Mesodermal cell (in vitro differentiated cells): Measurements from ENCODE around the gene SLC5A9. TPM values are rescaled to one million over a fixed set of nuclear protein-coding genes. Genes with fewer than 3 reads are reported as not detected.

Experiments
- H3K27ac ChIP-seq: 2 replicates; pipeline ENCODE4 v1.7.0; 2013; ENCODE audit warnings: mild to moderate bottlenecking, low read depth, low read length, moderate library complexity; ENCODE audit not compliant: severe bottlenecking
- H3K36me3 ChIP-seq: 2 replicates; pipeline ENCODE4 v1.7.1; 2013; ENCODE audit warnings: mild to moderate bottlenecking, low read length, moderate library complexity; ENCODE audit not compliant: control insufficient read depth, insufficient read depth
- H3K4me1 ChIP-seq: one replicate; pipeline ENCODE4 v1.7.1; 2013; ENCODE audit warnings: mild to moderate bottlenecking, low read length; ENCODE audit not compliant: insufficient read depth, control insufficient read depth, poor library complexity, severe bottlenecking
- H3K4me3 ChIP-seq: 2 replicates; pipeline ENCODE4 v1.7.0; 2013; ENCODE audit warnings: low read length, control low read depth, mild to moderate bottlenecking; ENCODE audit not compliant: insufficient read depth, poor library complexity, severe bottlenecking; ENCODE audit errors: extremely low read depth
- H3K9me3 ChIP-seq: 2 replicates; pipeline ENCODE4 v1.7.1; 2013; ENCODE audit warnings: mild to moderate bottlenecking, low read length, moderate library complexity; ENCODE audit not compliant: control insufficient read depth
- WGBS, 2 experiments: methylation state at CpG; one replicate each; pipeline ENCODE4 v1.1.5; 2013; ENCODE audit warnings: missing lambda C conversion rate in 2 of 2; ENCODE audit not compliant: insufficient coverage in 2 of 2; 5-methylcytosine and 5-hydroxymethylcytosine counted together
- polyA plus RNA-seq, 2 experiments: library from polyadenylated mRNA; stranded (reverse); fragments of 50-300 nt; gene quantifications; one replicate each; pipeline ENCODE4 v1.2.3, GENCODE V29; 2013

SLC5A9 gene
- polyA plus RNA-seq (2013, experiment 1 of 2) = not detected
- polyA plus RNA-seq (2013, experiment 2 of 2) = not detected

DNA sequence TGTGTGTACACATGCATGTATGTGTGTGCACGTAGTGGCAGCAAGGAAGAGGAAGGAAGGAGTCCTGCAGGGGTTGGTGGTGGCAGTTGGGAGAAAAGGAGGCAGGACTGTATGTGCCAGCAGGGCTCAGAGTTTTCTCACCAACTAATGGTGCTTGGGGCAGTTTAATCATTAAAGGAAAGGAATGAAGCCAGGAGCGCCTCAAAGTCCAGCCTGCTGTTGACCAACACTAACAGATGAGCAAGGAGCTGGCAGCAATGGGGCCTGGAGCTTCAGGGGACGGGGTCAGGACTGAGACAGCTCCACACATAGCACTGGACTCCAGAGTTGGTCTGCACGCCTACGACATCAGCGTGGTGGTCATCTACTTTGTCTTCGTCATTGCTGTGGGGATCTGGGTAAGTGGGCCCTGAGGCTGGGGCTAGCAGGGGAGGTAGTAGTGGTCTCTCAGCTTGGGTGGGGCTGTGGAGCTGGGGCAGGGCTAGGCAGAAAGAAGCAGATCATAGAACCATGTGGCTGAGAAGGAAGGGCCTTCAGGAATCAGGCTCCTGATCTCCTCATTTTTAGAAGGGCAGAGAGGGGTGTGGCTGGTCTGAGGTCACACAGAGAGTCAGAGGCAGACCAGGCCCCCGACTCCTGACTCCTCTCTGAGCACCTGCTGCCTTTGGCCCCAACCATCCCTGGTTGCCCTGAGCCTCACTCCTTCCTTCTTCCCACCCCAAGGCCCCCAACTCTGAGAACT lies at the start of gene SLC5A9:
Gene SLC5A9 (plus strand): TSS at position 216 of the 742 bp plus-strand sequence. CDS start 21 bp downstream, at position 237.
- Histone ChIP-seq H3K4me3 (no peak within 1 kb of the TSS), H3K27ac (no peak within 1 kb of the TSS), H3K9me3 (no peaks in the 10 kb centered on the region), H3K4me1 (no peaks in the 10 kb centered on the region), H3K36me3 (no peaks in the 10 kb centered on the region)
- 86 to 97% methylated on average over 7 of the region's 8 CpGs for WGBS, 2 experiments

DNA sequence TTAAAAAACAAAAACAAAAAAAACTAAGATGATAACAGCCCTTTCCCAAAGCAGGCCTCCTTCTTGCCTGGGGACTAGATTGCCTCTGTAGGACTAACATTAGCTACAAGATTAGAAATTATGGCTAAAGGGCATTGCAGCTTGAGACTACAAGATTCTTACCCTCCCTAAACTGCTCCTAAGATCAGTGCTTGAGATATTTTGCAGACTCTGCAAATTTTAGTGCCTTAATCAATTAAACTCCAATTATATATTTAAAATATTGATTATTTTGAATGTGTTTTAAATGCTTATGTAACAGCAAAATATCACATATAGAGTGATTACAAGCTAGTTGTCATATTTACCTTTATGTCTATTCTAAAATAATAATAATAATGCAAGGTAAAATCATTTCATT lies 47.4 kb upstream of the SLC5A9 start:
- Histone ChIP-seq H3K4me1 (no peaks in the 10 kb centered on the region), H3K9me3 (peaks cover 5% of the 10 kb centered on the region), H3K36me3 (no peaks in the 10 kb centered on the region), H3K4me3 (no peak overlapping the region), H3K27ac (no peak overlapping the region)

DNA sequence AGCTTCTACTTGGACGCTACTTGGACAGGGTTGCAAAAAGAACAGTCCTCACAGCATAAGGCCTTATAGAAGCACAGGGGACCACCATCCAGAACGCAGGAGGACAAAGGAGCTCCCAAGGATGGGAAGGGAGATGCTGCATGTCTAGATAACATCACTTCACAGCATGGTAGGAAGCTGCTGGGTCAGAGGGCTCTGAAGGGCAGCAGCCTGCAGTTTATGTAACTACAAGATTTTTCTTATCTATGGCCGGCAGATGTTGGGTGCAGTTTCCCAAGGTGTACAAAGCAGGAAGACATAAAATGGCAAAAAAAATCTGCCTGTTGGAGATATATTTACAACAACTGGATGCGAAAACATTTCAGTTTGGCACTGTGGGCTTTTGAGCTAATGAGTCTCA lies 45.3 kb upstream of the SLC5A9 start:
- no peaks in the 10 kb centered on the region for H3K4me1 ChIP-seq
- H3K36me3 ChIP-seq = no peaks in the 10 kb centered on the region
- H3K9me3 ChIP-seq = peaks cover 5% of the 10 kb centered on the region
- 58 to 92% methylated on average over 2 of the region's 4 CpGs for WGBS, 2 experiments
- H3K4me3 ChIP-seq = no peak overlapping the region
- H3K27ac ChIP-seq = no peak overlapping the region

DNA sequence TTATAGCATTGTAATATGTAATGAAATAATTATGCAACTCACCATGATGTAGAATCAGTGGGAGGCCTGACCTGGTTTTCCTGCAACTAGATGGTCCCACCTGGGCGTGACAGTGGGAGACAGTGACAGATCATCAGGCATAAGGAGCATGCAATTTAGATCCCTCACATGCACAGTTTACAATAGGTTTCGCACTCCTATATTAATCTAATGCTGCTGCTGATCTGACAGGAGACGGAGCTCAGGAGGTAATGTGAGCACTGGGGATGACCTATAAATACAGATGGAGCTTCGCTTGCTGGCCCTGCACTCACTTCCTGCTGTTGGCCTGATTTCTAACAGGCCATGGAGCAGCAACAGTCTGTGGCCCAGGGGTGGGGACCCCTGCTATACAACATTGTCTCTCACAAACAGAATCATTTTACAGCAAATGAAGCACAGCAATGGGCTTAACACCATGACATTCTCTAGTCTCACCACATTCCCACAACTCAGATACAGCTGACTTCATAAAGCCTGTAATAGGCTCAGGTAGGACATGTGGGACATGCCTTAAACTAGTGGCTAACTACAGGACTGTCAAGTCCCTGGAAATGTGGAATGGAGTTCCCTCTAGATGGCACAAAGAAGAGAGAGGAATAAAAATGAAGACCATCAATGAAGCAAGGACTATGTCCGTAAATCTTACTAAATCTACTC lies 40.7 kb upstream of the SLC5A9 start:
- no peak overlapping the region for H3K27ac ChIP-seq
- H3K9me3 ChIP-seq = peaks cover 1% of the 10 kb centered on the region
- 95 to 96% methylated on average over 4 of the region's 5 CpGs for WGBS, 2 experiments

DNA sequence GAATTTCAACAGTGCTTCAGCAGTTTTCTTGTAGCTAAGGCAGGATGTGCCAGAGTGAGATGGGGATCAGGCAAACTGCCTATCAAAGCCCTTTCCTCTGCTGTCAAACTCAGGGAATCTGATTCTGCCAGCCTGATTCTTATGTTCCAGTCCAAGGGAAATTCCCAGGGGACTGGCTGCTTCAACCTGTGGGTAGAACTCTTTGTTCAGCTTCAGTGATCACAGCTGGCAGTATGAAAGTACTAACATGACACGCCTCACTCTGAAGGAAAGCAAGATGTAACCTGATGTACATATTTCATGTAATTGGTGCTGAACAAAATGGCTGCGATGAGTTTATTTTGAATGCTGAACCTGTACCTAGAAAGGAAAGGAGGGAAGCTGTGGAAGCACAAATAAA lies 40.1 kb upstream of the SLC5A9 start:
- Histone ChIP-seq H3K27ac (no peak overlapping the region), H3K36me3 (no peaks in the 10 kb centered on the region)
- WGBS, 2 experiments = 77 to 94% methylated on average over 2 of the region's 2 CpGs

More for the DNA sequence above, 40.7 kb upstream of the SLC5A9 start:
- Histone ChIP-seq H3K36me3 (no peaks in the 10 kb centered on the region), H3K4me1 (no peaks in the 10 kb centered on the region), H3K4me3 (no peak overlapping the region)

DNA sequence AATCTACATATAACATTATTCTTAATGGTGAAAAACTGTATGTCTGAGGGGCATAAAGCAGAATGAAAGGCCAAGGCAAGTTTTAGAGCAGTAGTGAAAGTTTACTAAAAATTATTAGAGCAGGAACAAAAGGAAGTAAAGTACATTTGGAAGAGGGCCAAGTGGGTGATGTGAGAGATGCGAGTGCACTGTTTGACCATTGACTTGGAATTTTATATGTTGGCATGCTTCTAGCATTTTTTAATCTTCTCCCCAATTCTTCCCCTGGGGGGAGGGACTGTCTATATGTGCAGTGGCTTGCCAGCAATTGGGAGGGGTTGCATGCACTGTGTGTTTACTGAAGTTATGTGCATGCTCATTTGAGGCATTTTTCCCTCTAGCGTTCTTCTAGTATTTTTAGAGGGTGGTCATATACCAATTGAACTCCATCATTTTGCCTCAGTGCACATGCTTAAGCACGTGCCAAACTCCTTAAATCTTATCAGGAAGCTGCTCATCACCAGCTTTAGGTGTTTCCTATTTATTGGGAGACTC lies 36.1 kb upstream of the SLC5A9 start:
- Histone ChIP-seq H3K9me3 (peaks cover 40% of the 10 kb centered on the region), H3K27ac (no peak overlapping the region), H3K36me3 (no peaks in the 10 kb centered on the region), H3K4me3 (no peak overlapping the region), H3K4me1 (no peaks in the 10 kb centered on the region)
- WGBS, 2 experiments = no CpG with 5 or more reads among the region's 3 CpGs

More for the DNA sequence above, 40.1 kb upstream of the SLC5A9 start:
- Histone ChIP-seq H3K4me3 (no peak overlapping the region), H3K9me3 (peaks cover 7% of the 10 kb centered on the region), H3K4me1 (no peaks in the 10 kb centered on the region)

DNA sequence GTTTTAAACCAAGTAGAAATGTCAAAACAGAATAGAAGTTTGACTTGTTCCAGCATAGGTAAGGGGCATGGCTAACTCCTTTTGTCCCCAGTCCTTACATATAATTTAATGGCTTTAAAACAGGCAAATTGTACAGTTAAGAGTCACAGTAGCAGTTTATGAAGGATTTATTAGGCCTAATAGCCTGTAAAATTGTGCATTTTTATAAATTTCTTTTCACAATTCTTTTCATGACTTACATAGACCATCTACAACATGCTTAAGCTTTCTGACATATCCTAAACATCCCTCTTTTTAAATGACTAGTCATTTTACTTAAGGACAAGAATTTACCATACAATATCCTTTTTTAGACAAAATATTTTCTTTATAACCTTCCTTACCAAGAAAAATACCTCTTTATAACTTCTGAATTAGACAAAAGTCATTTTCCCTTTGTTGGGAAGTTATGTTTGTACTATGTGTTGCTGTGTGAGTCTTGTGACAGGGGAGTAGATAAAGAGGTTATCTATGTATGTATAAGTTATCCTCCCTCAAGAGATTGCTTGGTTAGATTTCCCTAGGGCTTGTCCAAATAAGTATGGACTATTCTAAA lies 34.5 kb upstream of the SLC5A9 start:
- H3K9me3 ChIP-seq = peaks cover 40% of the 10 kb centered on the region
- H3K4me3 ChIP-seq = no peak overlapping the region
- no peak overlapping the region for H3K27ac ChIP-seq
- H3K36me3 ChIP-seq = no peaks in the 10 kb centered on the region
- H3K4me1 ChIP-seq = no peaks in the 10 kb centered on the region

DNA sequence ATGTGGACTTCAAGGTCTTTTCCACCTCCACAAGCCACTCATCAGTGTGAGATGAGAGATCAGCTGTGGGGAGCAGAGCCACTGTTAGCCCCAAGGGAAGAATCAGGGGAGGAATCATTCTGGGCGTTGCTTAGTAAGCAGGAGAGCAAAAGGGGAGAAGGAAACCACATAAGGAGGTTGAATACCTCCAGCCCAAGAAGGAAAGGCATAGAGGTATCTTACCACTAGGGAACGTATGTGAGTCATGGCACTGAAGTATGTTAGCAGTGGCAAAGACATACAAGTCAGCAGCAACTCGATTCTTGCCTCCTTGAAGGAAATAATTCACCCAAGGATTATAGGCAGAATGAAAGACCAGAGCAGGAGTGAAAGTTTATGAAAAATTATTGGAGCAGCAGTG lies 31.6 kb upstream of the SLC5A9 start:
- Histone ChIP-seq H3K36me3 (no peaks in the 10 kb centered on the region), H3K9me3 (peaks cover 40% of the 10 kb centered on the region), H3K4me1 (no peaks in the 10 kb centered on the region), H3K27ac (no peak overlapping the region), H3K4me3 (no peak overlapping the region)
- 76 to 91% methylated on average over 3 of the region's 3 CpGs for WGBS, 2 experiments

DNA sequence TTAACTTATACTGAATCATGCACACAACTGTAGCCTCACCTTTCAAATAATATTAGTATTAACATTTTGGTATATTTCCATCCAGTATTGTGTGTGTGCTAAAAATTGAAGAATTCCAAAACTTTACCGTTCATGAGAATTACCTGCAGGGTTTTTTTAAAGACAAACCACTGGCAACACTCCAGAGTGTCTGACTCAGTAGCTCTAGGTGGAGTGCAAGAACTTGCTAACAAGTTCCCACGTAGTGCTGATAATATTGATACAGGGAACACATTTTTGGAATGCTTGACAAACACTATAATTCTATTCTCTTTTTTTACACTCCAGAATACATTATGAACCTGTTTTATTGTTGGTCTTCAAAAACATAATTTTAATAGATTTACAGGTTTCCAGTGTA lies 27.7 kb upstream of the SLC5A9 start:
- 100% methylated on average over 1 of the region's 2 CpGs; no CpG with 5 or more reads in 1 of the 2 experiments for WGBS, 2 experiments
- no peaks in the 10 kb centered on the region for H3K4me1 ChIP-seq
- peaks cover 11% of the 10 kb centered on the region for H3K9me3 ChIP-seq
- H3K27ac ChIP-seq = no peak overlapping the region
- no peaks in the 10 kb centered on the region for H3K36me3 ChIP-seq
- no peak overlapping the region for H3K4me3 ChIP-seq

DNA sequence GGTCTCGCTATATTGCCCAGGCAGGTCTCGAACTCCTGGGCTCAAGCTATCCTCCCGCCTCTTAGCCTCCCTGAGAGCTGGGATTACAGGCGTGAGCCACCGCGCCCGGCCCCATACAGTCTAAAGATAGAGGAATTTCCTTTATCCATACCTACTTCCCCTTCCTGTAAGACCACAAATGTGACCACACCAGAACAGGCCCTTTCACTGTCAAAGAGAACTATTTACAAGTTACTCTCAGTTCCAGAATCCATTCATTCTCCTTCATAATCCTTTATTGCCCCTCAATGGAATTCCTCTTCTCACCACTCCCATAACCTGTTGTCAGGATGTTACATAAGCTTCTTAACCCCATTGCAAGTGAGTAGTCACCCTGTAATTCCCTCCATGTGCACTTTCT lies 26.3 kb upstream of the SLC5A9 start:
- Histone ChIP-seq H3K9me3 (no peaks in the 10 kb centered on the region), H3K36me3 (no peaks in the 10 kb centered on the region), H3K4me3 (no peak overlapping the region), H3K4me1 (no peaks in the 10 kb centered on the region), H3K27ac (no peak overlapping the region)
- no CpG with 5 or more reads among the region's 7 CpGs for WGBS, 2 experiments
